HAP-1 (cell line): ENCODE data around the gene GOLGA8T.
"Not testable (repeated sequence)": the region's sequence is repeated elsewhere in the genome, so short reads cannot be mapped to it uniquely, and the experiment has no call there.

Source experiments
- DNase-seq, 2 experiments: peaks; one replicate each; pipeline ENCODE4 v3.0.0-alpha.2; 2016 to 2020; ENCODE audit warnings: low spot score in 2 of 2
- H3K27me3 ChIP-seq: fragments of 250-450 bp; sonication (Bioruptor Pico); 2 replicates; pipeline ENCODE4 v1.5.1; 2020; ENCODE audit warnings: low read depth, mild to moderate bottlenecking, moderate library complexity
- H3K36me3 ChIP-seq: fragments of 250-450 bp; sonication (Bioruptor Pico); replicated peaks from 2 replicates; pipeline ENCODE4 v1.5.1; 2020; ENCODE audit warnings: mild to moderate bottlenecking
- H3K4me1 ChIP-seq: fragments of 250-450 bp; sonication (Bioruptor Pico); 2 replicates; pipeline ENCODE4 v1.5.1; 2020; ENCODE audit warnings: mild to moderate bottlenecking
- H3K4me3 ChIP-seq: fragments of 250-450 bp; sonication (Bioruptor Pico); 2 replicates; pipeline ENCODE4 v1.5.1; 2020; ENCODE audit warnings: mild to moderate bottlenecking, moderate library complexity
- H3K9me3 ChIP-seq: fragments of 250-450 bp; sonication (Bioruptor Pico); 2 replicates; pipeline ENCODE4 v1.5.1; 2020; ENCODE audit warnings: mild to moderate bottlenecking, moderate library complexity
- in situ Hi-C: fragments of 300-500 bp; cut with MboI; formaldehyde crosslinking; loops from 3 replicates; pipeline ENCODE4 v1.14.3; 2020; ENCODE audit warnings: low sequenced_read_pairs, inconsistent platforms, mixed read lengths

The GOLGA8T gene

GRCh38 chr15:30173041-30173608 lies 38.3 kb downstream of the GOLGA8T start:
- in situ Hi-C loops, result not testable (repeated sequence)

GRCh38 chr15:30175291-30175690 lies 40.4 kb downstream of the GOLGA8T start:
- H3K4me3 ChIP-seq, H3K9me3 ChIP-seq, in situ Hi-C loops, DNase-seq, H3K27me3 ChIP-seq, H3K36me3 ChIP-seq, H3K4me1 ChIP-seq: not testable (repeated sequence)

More at GRCh38 chr15:30173041-30173608, 38.3 kb downstream of the GOLGA8T start:
- not testable (repeated sequence) for H3K36me3 ChIP-seq, H3K4me1 ChIP-seq, H3K9me3 ChIP-seq, H3K27me3 ChIP-seq, H3K4me3 ChIP-seq
- peak in 1 of 2 experiments; percentile 88 for DNase-seq

- DNase-seq, H3K9me3 ChIP-seq, in situ Hi-C loops, H3K27me3 ChIP-seq, H3K4me3 ChIP-seq, H3K4me1 ChIP-seq, H3K36me3 ChIP-seq: not testable (repeated sequence)
Observed at GRCh38 chr15:30176613-30177012, 41.8 kb downstream of the GOLGA8T start.

- in situ Hi-C loops, H3K27me3 ChIP-seq, H3K36me3 ChIP-seq, H3K4me1 ChIP-seq, H3K4me3 ChIP-seq, H3K9me3 ChIP-seq, DNase-seq: not testable (repeated sequence)
Observed at GRCh38 chr15:30179814-30180213, 45.0 kb downstream of the GOLGA8T start.

- DNase-seq, H3K4me1 ChIP-seq, H3K27me3 ChIP-seq, H3K36me3 ChIP-seq, in situ Hi-C loops, H3K4me3 ChIP-seq, H3K9me3 ChIP-seq: not testable (repeated sequence)
Observed at GRCh38 chr15:30185495-30185894, 50.6 kb downstream of the GOLGA8T start.

- H3K27me3 ChIP-seq, in situ Hi-C loops, H3K9me3 ChIP-seq, H3K4me1 ChIP-seq, H3K36me3 ChIP-seq, H3K4me3 ChIP-seq, DNase-seq: not testable (repeated sequence)
Observed at GRCh38 chr15:30187429-30187828, 52.6 kb downstream of the GOLGA8T start.

GRCh38 chr15:30189754-30190153 lies 54.9 kb downstream of the GOLGA8T start:
- H3K27me3 ChIP-seq, H3K4me3 ChIP-seq, H3K4me1 ChIP-seq, in situ Hi-C loops, H3K9me3 ChIP-seq, H3K36me3 ChIP-seq: not testable (repeated sequence)
- peak in 1 of 2 experiments; percentile 61 for DNase-seq

- H3K27me3 ChIP-seq, in situ Hi-C loops, H3K9me3 ChIP-seq, H3K4me3 ChIP-seq, H3K4me1 ChIP-seq, H3K36me3 ChIP-seq, DNase-seq: not testable (repeated sequence)
Observed at GRCh38 chr15:30191143-30191542, 56.3 kb downstream of the GOLGA8T start.

- H3K9me3 ChIP-seq, H3K27me3 ChIP-seq, H3K4me1 ChIP-seq, H3K36me3 ChIP-seq, DNase-seq, in situ Hi-C loops, H3K4me3 ChIP-seq: not testable (repeated sequence)
Observed at GRCh38 chr15:30191639-30192038, 56.8 kb downstream of the GOLGA8T start.

- H3K4me1 ChIP-seq, H3K27me3 ChIP-seq, DNase-seq, H3K4me3 ChIP-seq, in situ Hi-C loops, H3K9me3 ChIP-seq, H3K36me3 ChIP-seq: not testable (repeated sequence)
Observed at GRCh38 chr15:30192119-30192745, 57.4 kb downstream of the GOLGA8T start.

- DNase-seq, H3K4me3 ChIP-seq, H3K9me3 ChIP-seq, in situ Hi-C loops, H3K4me1 ChIP-seq, H3K27me3 ChIP-seq, H3K36me3 ChIP-seq: not testable (repeated sequence)
Observed at GRCh38 chr15:30192892-30193291, 58.0 kb downstream of the GOLGA8T start.
